Skin epidermis (tissue), 12 donors: ENCODE measurements around the gene ATG5.
"Not testable (repeated sequence)": the region's sequence is repeated elsewhere in the genome, so short reads cannot be mapped to it uniquely, and the experiment has no call there.

Source experiments
- H3K27ac ChIP-seq, 21 experiments: fragments of 200-600 bp; sonication (generic) in 11 of 21; one replicate each; pipeline ENCODE4 v1.5.0; 2020; ENCODE audit warnings: mild to moderate bottlenecking in 3 of 21, inconsistent platforms in 2 of 21, moderate library complexity in 2 of 21
- H3K4me3 ChIP-seq, 7 experiments: fragments of 200-600 bp; sonication (generic) in 2 of 7; one replicate each; pipeline ENCODE4 v1.5.0; 2020; ENCODE audit warnings: inconsistent platforms in 2 of 7, mild to moderate bottlenecking in 2 of 7, moderate library complexity in 1 of 7

Gene ATG5

GRCh38 chr6:106163966-106164877, 161.3 kb downstream of the ATG5 start:
- Histone ChIP-seq H3K27ac (peak overlapping the region in 20 of 21 experiments; percentile 50 to 94 (median 82)), H3K4me3 (no peak overlapping the region)

DNA sequence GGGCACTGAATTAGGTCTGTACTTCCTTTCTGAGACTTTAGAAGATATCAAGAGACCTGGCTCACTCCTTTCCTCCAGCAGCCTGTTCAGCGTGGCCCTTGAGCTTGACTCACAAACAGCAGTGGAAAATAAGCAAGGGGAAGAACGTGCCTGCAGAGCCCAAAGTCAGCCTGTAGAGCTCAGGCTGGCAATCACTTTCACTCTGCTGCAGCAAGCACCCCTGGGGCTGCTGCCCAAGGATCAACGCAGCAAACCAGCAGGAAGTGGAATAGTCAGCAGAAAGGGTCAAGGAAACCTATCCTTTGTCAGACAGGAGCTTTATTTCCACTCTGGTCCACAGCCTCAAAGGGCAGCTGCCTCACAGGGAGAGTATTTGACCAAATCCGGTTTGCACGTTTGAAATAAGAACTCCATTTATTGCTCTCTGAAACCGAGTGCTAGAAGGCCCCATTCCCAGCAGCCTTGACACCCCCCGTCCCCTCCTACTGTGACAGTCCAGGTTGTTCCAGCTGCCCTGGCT, 162.1 kb downstream of the ATG5 start:
- H3K4me3 ChIP-seq, result no peak overlapping the region
- H3K27ac ChIP-seq, result peak overlapping the region in 20 of 21 experiments; percentile 50 to 94 (median 82)

- H3K4me3 ChIP-seq, result no peak overlapping the region
- H3K27ac ChIP-seq, result peak overlapping the region in 20 of 21 experiments; percentile 42 to 94 (median 82)
Measured at GRCh38 chr6:106162921-106163320, 162.6 kb downstream of the ATG5 start.

DNA sequence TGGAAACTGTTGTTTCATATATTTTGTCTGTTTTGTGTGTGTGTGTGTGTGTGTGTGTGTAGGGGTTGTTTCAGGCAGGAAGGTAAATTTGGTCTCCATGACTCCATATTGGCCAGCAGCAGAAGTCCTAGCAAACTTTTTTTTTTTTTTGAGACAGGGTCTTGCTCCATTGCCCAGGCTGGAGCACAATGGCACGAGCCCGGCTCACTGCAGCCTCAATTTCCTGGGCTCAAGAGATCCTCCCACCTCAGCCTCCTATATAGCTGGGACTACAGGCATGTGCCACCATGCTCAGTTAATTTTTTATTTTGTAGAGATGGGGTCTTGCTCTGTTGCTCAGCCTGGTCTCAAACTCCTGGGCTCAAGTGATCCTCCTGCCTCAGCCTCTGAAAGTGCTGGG, 163.7 kb downstream of the ATG5 start:
- Histone ChIP-seq H3K27ac (peak overlapping the region in 3 of 21 experiments; percentile 11 to 89 (median 88)), H3K4me3 (no peak overlapping the region)

- Histone ChIP-seq H3K4me3 (no peak overlapping the region), H3K27ac (peak overlapping the region in 3 of 21 experiments; percentile 28 to 47 (median 36))
Measured at GRCh38 chr6:106161311-106161874, 164.2 kb downstream of the ATG5 start.

DNA sequence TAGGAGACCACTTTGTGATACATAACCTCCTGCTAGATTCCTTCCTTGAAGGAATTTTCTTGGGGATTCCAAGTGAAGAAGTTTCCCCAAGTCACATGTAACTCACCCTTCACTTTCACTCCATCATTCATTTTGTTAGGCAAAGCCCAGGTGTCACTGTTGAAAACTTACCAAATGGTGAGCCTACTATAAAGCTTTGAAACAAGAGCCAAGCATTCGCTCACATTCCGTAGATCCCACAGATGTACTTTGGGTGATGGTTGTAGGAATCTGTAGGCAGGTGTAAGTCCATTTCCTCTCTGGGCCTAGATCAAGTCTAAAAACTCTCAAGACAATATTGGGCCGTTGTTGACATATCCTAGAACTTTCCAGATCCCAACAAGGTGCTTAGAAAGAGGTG, 165.4 kb downstream of the ATG5 start:
- Histone ChIP-seq H3K27ac (peak overlapping the region in 2 of 21 experiments; percentile 36 to 47), H3K4me3 (no peak overlapping the region)

GRCh38 chr6:106159531-106159940, 166.0 kb downstream of the ATG5 start:
- Histone ChIP-seq H3K27ac (peak overlapping the region in 5 of 21 experiments; percentile 13 to 67 (median 51)), H3K4me3 (no peak overlapping the region)

DNA sequence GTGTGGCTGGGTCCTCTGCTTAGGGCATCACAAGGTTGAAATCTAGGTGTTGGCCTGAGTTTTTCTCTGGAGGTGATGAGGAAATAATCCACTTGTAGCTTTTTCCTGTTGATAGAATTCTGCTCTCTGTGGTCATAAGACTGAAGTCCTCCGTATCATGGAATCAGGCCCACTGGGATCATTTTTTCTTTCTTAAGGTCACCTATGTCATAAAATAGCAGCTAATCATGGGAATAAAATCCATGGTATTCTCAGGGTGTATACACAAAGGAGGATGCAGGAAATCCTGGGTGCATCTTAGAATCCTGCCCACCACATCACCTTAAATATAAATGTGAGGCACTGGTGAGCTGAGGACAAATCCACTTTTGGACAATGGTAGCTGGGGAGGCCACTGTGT, 166.7 kb downstream of the ATG5 start:
- Histone ChIP-seq H3K4me3 (no peak overlapping the region), H3K27ac (peak overlapping the region in 5 of 21 experiments; percentile 13 to 67 (median 51))

DNA sequence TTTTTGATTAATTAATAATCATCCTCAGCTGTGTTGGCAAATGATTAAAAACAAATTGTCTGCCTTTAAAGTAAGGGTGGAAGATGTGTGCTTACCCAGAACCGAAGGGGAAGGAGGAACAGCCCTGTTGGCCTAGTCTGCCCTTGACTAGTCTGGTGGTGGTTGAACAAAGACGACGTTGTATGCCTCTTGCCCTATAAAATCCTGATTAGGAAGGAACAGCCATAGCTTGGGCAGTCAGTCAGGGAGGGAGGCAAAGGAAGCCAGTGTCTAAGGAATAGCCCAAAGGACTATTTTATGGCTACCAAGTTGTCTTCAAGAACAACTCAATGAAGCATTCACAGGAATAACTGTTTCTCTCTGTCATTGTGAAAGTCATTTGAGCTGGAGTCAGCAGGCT, 168.7 kb downstream of the ATG5 start:
- Histone ChIP-seq H3K4me3 (no peak overlapping the region), H3K27ac (peak overlapping the region in 8 of 21 experiments; percentile 26 to 62 (median 45))

GRCh38 chr6:106156413-106156812, 169.1 kb downstream of the ATG5 start:
- no peak overlapping the region for H3K4me3 ChIP-seq
- peak overlapping the region in 6 of 21 experiments; percentile 32 to 68 (median 50) for H3K27ac ChIP-seq

DNA sequence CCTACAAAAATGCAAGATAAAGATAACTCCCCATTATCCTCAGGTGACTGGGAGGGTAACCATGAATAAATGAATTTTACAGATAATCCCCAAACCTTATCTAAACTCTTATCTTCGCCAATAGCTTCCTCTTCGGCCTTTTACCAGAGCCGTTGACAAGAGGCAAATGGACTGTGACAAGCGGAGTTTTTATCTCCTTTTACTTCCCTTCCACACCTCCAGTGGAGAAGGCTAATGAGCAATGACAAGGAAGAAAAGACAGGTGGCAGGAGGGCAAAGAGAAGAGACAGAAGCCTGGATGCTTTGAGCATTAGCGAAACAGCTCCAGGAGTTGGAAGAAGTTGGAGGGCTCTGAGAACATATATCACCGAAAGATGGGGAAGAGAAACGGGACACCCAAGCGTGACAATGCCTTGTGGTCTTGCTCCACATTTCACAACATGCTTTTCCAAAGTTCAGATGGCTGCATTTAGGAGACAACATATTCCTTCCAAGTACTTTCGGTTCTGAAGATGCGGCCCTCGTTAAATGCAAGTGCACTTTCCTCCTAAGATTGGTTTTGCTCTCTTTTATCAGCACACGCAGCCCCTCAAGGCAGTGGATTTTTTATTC, 170.2 kb downstream of the ATG5 start:
- no peak overlapping the region for H3K4me3 ChIP-seq

GRCh38 chr6:106154326-106154725, 171.2 kb downstream of the ATG5 start:
- no peak overlapping the region for H3K4me3 ChIP-seq
- peak overlapping the region in 1 of 21 experiments; percentile 68 for H3K27ac ChIP-seq

More for the DNA sequence above, 170.2 kb downstream of the ATG5 start:
- peak overlapping the region in 2 of 21 experiments; percentile 44 to 68 for H3K27ac ChIP-seq

- H3K4me3 ChIP-seq, result no peak overlapping the region
- no peak overlapping the region for H3K27ac ChIP-seq
Measured at GRCh38 chr6:106152952-106153351, 172.6 kb downstream of the ATG5 start.

DNA sequence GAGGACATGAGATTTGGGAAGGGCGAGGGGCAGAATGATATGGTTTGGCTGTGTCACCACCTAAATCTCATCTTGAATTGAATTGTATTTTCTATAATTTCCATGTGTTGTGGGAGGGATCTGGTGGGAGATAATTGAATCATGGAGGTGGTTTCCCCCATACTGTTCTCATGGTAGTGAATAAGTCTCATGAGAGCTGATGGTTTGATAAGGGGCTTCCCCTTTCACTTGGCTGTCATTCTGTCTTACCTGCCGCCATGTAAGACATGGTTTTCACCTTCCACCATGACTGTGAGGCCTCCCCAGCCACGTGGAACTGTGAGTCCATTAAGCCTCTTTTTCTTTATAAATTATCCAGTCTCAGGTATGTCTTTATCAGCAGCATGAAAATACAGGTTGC, 173.1 kb downstream of the ATG5 start:
- H3K27ac ChIP-seq, result not testable (repeated sequence)

GRCh38 chr6:106149472-106150069, 176.0 kb downstream of the ATG5 start:
- no peak overlapping the region for H3K27ac ChIP-seq
- H3K4me3 ChIP-seq, result no peak overlapping the region

More for the DNA sequence above, 173.1 kb downstream of the ATG5 start:
- H3K4me3 ChIP-seq, result not testable (repeated sequence)

- H3K4me3 ChIP-seq, result no peak overlapping the region
- H3K27ac ChIP-seq, result no peak overlapping the region
Measured at GRCh38 chr6:106147476-106147875, 178.1 kb downstream of the ATG5 start.

GRCh38 chr6:106146852-106147351, 178.7 kb downstream of the ATG5 start:
- H3K4me3 ChIP-seq, result no peak overlapping the region

GRCh38 chr6:106145741-106146227, 179.8 kb downstream of the ATG5 start:
- Histone ChIP-seq H3K4me3 (no peak overlapping the region), H3K27ac (no peak overlapping the region)

More at GRCh38 chr6:106146852-106147351, 178.7 kb downstream of the ATG5 start:
- H3K27ac ChIP-seq, result no peak overlapping the region

DNA sequence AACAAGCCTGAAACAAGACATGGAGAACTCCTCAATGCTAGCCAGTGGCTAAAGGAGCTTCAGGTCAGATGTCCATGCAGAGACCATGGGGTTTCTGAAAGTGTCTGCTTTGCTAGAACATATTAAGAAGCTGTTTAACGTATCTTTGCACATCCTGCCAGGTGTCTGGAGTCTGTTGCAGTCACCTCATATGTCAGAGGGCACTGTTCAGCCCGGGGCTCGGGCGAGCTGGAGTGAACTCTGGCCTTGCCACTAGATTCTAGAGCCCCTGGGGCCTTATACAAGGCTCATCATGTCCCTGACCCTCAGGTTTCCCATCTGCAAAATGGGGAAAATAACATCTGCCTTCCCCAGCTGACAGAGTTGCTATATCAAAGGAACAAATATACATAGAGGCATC, 180.4 kb downstream of the ATG5 start:
- Histone ChIP-seq H3K4me3 (no peak overlapping the region), H3K27ac (no peak overlapping the region)
